Thyroid gland (tissue), 4 donors: ENCODE results near the gene MPPED2. TPM values are rescaled to one million over a fixed set of nuclear protein-coding genes. Genes with fewer than 3 reads are reported as not detected.

ENCODE experiments used
- DNase-seq, 2 donors: peaks; one replicate each; pipeline ENCODE4 v3.0.0-alpha.2; 2019
- H3K27ac ChIP-seq, 3 donors: fragments of 200-600 bp; sonication (generic); 1 replicate in 2 of 3; 2 replicates in 1 of 3; pipeline ENCODE4 v1.5.1; 2016 to 2019; ENCODE audit warnings: mild to moderate bottlenecking in 1 of 3, moderate library complexity in 1 of 3
- H3K27me3 ChIP-seq: fragments of 200-600 bp; sonication (generic); one replicate; pipeline ENCODE4 v1.5.1; 2019
- H3K36me3 ChIP-seq, 2 donors: fragments of 200-600 bp; sonication (generic); one replicate each; pipeline ENCODE4 v1.5.1; 2016 to 2019
- H3K4me1 ChIP-seq, 2 donors: fragments of 200-600 bp; sonication (generic); one replicate each; pipeline ENCODE4 v1.5.1; 2017 to 2019
- H3K4me3 ChIP-seq, 3 donors: fragments of 200-600 bp; sonication (generic); replicated peaks in 1 of 3; 1 replicate in 2 of 3; 2 replicates in 1 of 3; pipeline ENCODE4 v1.5.1; 2016; ENCODE audit warnings: mild to moderate bottlenecking in 1 of 3
- H3K9me3 ChIP-seq: fragments of 200-600 bp; sonication (generic); one replicate; pipeline ENCODE4 v1.5.1; 2017
- CTCF ChIP-seq, 6 experiments: fragments of 200-600 bp in 3 of 6; fragments of 450-650 bp in 3 of 6; sonication (generic) in 3 of 6; IDR thresholded peaks; one replicate each; pipeline ENCODE4 v1.5.1; 2016 to 2019; ENCODE audit warnings: antibody characterized with exemption in 6 of 6, mild to moderate bottlenecking in 2 of 6, inconsistent platforms in 1 of 6, moderate library complexity in 1 of 6
- POLR2A ChIP-seq, 2 donors: fragments of 450-650 bp; IDR thresholded peaks; one replicate each; pipeline ENCODE4 v1.6.1; 2017; ENCODE audit warnings: antibody characterized with exemption in 2 of 2, mild to moderate bottlenecking in 2 of 2, moderate library complexity in 1 of 2
- WGBS, 2 donors: methylation state at CpG; one replicate each; pipeline ENCODE4 v1.1.5; 2017; 5-methylcytosine and 5-hydroxymethylcytosine counted together
- intact Hi-C: fragments of 100-400 bp; cut with DNase I; formaldehyde crosslinking; loops from one replicate; pipeline ENCODE4 v1.15.1; 2023
- total RNA-seq, 4 donors: library from RNA; depleted of rRNA; stranded (reverse); fragments of >200 nt; gene quantifications; one replicate each; pipeline ENCODE4 v1.2.3, GENCODE V29; 2016

MPPED2 gene
- total RNA-seq, 4 donors from 2014 or later, result 35.5 to 103 (median 75.0) TPM

- H3K9me3 ChIP-seq, result no peaks in the 10 kb centered on the region
- whole genome bisulfite sequencing, 2 donors, result 61 to 65% methylated on average over 7 of the region's 7 CpGs
- TF ChIP-seq POLR2A (IDR thresholded peaks at IDR 0.05) (no peak), CTCF (IDR thresholded peaks at IDR 0.05) (no peak)
- H3K4me3 ChIP-seq, result no peak overlapping the region
- no peaks in the 10 kb centered on the region for H3K4me1 ChIP-seq
- no peak for DNase-seq
- intact Hi-C loops, result no loop called here
- no peak overlapping the region for H3K27ac ChIP-seq
- H3K36me3 ChIP-seq, result no peaks in the 10 kb centered on the region
- H3K27me3 ChIP-seq, result no peaks in the 10 kb centered on the region
Observed at GRCh38 chr11:30364139-30364836, 221.9 kb downstream of the MPPED2 start.

- no peak for TF ChIP-seq CTCF (IDR thresholded peaks at IDR 0.05)
- no peak for TF ChIP-seq POLR2A (IDR thresholded peaks at IDR 0.05)
- no peak for DNase-seq
- Histone ChIP-seq H3K4me1 (no peaks in the 10 kb centered on the region), H3K9me3 (no peaks in the 10 kb centered on the region), H3K4me3 (no peak overlapping the region), H3K27me3 (no peaks in the 10 kb centered on the region), H3K27ac (no peak overlapping the region), H3K36me3 (no peaks in the 10 kb centered on the region)
- intact Hi-C loops, result no loop called here
Observed at GRCh38 chr11:30360741-30361140, 225.4 kb downstream of the MPPED2 start.
